Astrocyte (in vitro differentiated cells and primary cell): ENCODE results near the gene PDE8A.

Source experiments
- EZH2 ChIP-seq: IDR thresholded peaks from 2 replicates; pipeline ENCODE4 v1.6.1; 2012; ENCODE audit warnings: mild to moderate bottlenecking, low read length, inconsistent platforms; ENCODE audit not compliant: insufficient read depth
- TF ChIP-seq, protein P1 (sequence below): IDR thresholded peaks from 2 replicates; pipeline ENCODE4 v1.5.1; 2011; ENCODE audit warnings: low read depth, mild to moderate bottlenecking, inconsistent platforms, low read length, moderate library complexity; ENCODE audit not compliant: insufficient read depth

DNA sequence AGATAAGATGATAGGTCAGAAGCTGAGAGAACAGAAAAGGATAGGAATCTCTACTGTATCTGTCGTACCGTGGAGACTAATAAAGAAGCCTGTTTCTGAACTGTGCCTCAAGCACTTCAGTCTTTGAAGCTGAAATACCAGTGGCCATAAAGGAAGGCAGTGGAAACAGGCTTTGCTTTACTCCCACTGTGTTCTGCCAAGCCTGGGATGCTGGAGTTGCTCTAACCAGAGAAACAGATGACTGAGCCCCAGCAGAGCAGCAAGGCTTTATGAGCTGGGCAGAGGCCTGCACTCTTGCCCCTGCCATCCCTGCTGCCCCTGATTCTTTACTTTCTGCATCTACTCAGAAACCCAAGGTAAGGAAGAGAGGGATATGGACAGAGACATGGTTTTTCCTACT, 89.4 kb downstream of the PDE8A start:
- TF ChIP-seq, protein P1, sequence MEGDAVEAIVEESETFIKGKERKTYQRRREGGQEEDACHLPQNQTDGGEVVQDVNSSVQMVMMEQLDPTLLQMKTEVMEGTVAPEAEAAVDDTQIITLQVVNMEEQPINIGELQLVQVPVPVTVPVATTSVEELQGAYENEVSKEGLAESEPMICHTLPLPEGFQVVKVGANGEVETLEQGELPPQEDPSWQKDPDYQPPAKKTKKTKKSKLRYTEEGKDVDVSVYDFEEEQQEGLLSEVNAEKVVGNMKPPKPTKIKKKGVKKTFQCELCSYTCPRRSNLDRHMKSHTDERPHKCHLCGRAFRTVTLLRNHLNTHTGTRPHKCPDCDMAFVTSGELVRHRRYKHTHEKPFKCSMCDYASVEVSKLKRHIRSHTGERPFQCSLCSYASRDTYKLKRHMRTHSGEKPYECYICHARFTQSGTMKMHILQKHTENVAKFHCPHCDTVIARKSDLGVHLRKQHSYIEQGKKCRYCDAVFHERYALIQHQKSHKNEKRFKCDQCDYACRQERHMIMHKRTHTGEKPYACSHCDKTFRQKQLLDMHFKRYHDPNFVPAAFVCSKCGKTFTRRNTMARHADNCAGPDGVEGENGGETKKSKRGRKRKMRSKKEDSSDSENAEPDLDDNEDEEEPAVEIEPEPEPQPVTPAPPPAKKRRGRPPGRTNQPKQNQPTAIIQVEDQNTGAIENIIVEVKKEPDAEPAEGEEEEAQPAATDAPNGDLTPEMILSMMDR: no peak
- no peak for TF ChIP-seq EZH2
